Smooth muscle cell (in vitro differentiated cells): Measurements from ENCODE around the gene INTS4. TPM values are rescaled to one million over a fixed set of nuclear protein-coding genes. Genes with fewer than 3 reads are reported as not detected.
"Not testable (repeated sequence)": the region's sequence is repeated elsewhere in the genome, so short reads cannot be mapped to it uniquely, and the experiment has no call there.

Source experiments
- DNase-seq: peaks from one replicate; lab custom pipeline; 2025; ENCODE audit not compliant: unreplicated experiment; lab: John Stamatoyannopoulos, UW
- H2AFZ ChIP-seq: fragments of 200-600 bp; sonication (generic); 2 replicates; pipeline ENCODE4 v1.6.0; 2016; ENCODE audit warnings: antibody characterized with exemption, low read depth, mild to moderate bottlenecking
- H3F3A ChIP-seq: fragments of 200-600 bp; sonication (generic); 2 replicates; pipeline ENCODE4 v1.6.0; 2017; ENCODE audit warnings: antibody characterized with exemption, low read depth
- H3K27ac ChIP-seq: fragments of 200-600 bp; sonication (generic); 2 replicates; pipeline ENCODE4 v1.5.1; 2016; ENCODE audit warnings: low read depth, mild to moderate bottlenecking
- H3K27me3 ChIP-seq: fragments of 200-600 bp; sonication (generic); 2 replicates; pipeline ENCODE4 v1.6.1; 2016; ENCODE audit warnings: low read depth, mild to moderate bottlenecking
- H3K36me3 ChIP-seq: fragments of 200-600 bp; sonication (generic); 2 replicates; pipeline ENCODE4 v1.5.1; 2016; ENCODE audit warnings: low read depth
- H3K4me1 ChIP-seq: fragments of 200-600 bp; sonication (generic); 2 replicates; pipeline ENCODE4 v1.5.1; 2016; ENCODE audit warnings: low read depth
- H3K4me2 ChIP-seq: fragments of 200-600 bp; sonication (generic); 2 replicates; pipeline ENCODE4 v1.6.0; 2016; ENCODE audit warnings: mild to moderate bottlenecking
- H3K4me3 ChIP-seq: fragments of 200-600 bp; sonication (generic); 2 replicates; pipeline ENCODE4 v1.5.1; 2016; ENCODE audit warnings: mild to moderate bottlenecking
- H3K79me2 ChIP-seq: fragments of 200-600 bp; sonication (generic); 2 replicates; pipeline ENCODE4 v1.6.0; 2016; ENCODE audit warnings: low read depth, mild to moderate bottlenecking
- H3K9ac ChIP-seq: fragments of 200-600 bp; sonication (generic); 2 replicates; pipeline ENCODE4 v1.6.0; 2016; ENCODE audit warnings: low read depth
- H3K9me3 ChIP-seq: fragments of 200-600 bp; sonication (generic); replicated peaks from 2 replicates; pipeline ENCODE4 v1.5.1; 2016; ENCODE audit warnings: low read depth
- H4K20me1 ChIP-seq: fragments of 200-600 bp; sonication (generic); 2 replicates; pipeline ENCODE4 v1.6.0; 2016; ENCODE audit warnings: low read depth
- WGBS: methylation state at CpG from one replicate; pipeline ENCODE4 v1.1.7; 2016; ENCODE audit warnings: low lambda C conversion rate; 5-methylcytosine and 5-hydroxymethylcytosine counted together
- polyA plus RNA-seq: library from polyadenylated mRNA; unstranded; fragments of >200 nt; fragmentation: Nextera tagmentation; extraction: Ambion mirVana; gene quantifications from 2 replicates; pipeline ENCODE4 v1.2.1, GENCODE V29; 2016
- total RNA-seq: library from RNA; depleted of rRNA; stranded (reverse); fragments of >200 nt; gene quantifications from 2 replicates; pipeline ENCODE4 v1.2.3, GENCODE V29; 2014
- TF ChIP-seq, protein P1 (sequence below): fragments of 200-600 bp; sonication (generic); IDR thresholded peaks from 2 replicates; pipeline ENCODE4 v1.5.1; 2017; ENCODE audit warnings: borderline replicate concordance, mild to moderate bottlenecking, antibody characterized with exemption; ENCODE audit not compliant: insufficient read depth, poor library complexity, severe bottlenecking

The INTS4 gene
- total and polyA plus RNA-seq, 2 experiments from 2014 or later = 22.4 to 28.9 TPM

DNA sequence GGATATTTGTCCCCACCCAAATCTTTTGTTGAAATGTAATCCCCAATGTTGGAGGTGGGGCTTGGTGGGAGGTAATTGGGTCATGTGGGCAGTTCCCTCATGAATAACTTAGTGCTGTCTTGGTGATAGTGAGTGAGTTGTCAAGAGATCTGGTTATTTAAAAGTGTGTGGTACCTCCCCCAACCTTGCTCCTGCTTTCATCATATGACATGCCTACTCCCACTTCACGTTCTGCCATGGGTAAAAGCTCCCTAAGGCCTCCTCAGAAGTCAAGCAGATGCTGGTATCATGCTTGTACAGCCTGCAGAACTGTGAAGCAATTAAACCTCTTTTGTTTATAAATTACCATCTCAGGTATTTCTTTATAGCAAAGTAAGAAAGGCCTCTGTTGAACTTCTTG, 143.0 kb downstream of the INTS4 start:
- H3K27ac ChIP-seq = no peak overlapping the region
- no peaks in the 10 kb centered on the region for H4K20me1 ChIP-seq
- 86% methylated on average over 1 of the region's 1 CpG for WGBS
- no peak overlapping the region for H3K4me3 ChIP-seq
- TF ChIP-seq, protein P1, sequence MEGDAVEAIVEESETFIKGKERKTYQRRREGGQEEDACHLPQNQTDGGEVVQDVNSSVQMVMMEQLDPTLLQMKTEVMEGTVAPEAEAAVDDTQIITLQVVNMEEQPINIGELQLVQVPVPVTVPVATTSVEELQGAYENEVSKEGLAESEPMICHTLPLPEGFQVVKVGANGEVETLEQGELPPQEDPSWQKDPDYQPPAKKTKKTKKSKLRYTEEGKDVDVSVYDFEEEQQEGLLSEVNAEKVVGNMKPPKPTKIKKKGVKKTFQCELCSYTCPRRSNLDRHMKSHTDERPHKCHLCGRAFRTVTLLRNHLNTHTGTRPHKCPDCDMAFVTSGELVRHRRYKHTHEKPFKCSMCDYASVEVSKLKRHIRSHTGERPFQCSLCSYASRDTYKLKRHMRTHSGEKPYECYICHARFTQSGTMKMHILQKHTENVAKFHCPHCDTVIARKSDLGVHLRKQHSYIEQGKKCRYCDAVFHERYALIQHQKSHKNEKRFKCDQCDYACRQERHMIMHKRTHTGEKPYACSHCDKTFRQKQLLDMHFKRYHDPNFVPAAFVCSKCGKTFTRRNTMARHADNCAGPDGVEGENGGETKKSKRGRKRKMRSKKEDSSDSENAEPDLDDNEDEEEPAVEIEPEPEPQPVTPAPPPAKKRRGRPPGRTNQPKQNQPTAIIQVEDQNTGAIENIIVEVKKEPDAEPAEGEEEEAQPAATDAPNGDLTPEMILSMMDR = no peak
- peaks cover 8% of the 10 kb centered on the region for H3K9me3 ChIP-seq
- no peaks in the 10 kb centered on the region for H3K4me1 ChIP-seq
- H3K9ac ChIP-seq = no peak overlapping the region
- H3K36me3 ChIP-seq = peaks cover 16% of the 10 kb centered on the region
- no peaks in the 10 kb centered on the region for H3K79me2 ChIP-seq
- DNase-seq = no peak
- H3K27me3 ChIP-seq = no peaks in the 10 kb centered on the region
- H3K4me2 ChIP-seq = no peak overlapping the region
- no peak overlapping the region for H2AFZ ChIP-seq
- no peaks in the 10 kb centered on the region for H3F3A ChIP-seq

DNA sequence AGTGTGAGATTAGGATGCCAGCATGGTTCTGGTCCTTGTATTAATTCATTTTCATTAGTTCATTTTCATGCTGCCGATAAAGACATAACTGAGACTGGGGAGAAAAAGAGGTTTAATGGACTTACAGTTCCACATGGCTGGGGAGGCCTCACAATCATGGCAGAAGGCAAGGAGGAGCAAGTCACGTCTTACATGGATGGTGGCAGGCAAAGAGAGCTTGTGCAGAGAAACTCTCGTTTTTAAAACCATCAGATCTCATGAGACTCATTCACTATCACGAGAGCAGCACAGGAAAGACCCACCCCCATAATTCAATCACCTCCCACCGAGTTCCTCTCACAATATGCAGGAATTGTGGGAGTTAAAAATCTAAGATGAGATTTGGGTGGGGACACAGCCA, 150.8 kb downstream of the INTS4 start:
- H3K36me3 ChIP-seq = peaks cover 33% of the 10 kb centered on the region
- not testable (repeated sequence) for H2AFZ ChIP-seq, H3K27ac ChIP-seq, H3K79me2 ChIP-seq, H3K27me3 ChIP-seq, H4K20me1 ChIP-seq, H3K4me1 ChIP-seq, H3K9me3 ChIP-seq, H3F3A ChIP-seq, DNase-seq, H3K4me2 ChIP-seq, H3K4me3 ChIP-seq, H3K9ac ChIP-seq
- WGBS = 71% methylated on average over 5 of the region's 5 CpGs

GRCh38 chr11:77842441-77843121, 151.9 kb downstream of the INTS4 start:
- Histone ChIP-seq H3K4me2 (no peak overlapping the region), H3K9ac (no peak overlapping the region), H3K4me3 (no peak overlapping the region), H3K36me3 (peaks cover 33% of the 10 kb centered on the region), H3K9me3 (no peaks in the 10 kb centered on the region), H3K27ac (no peak overlapping the region), H4K20me1 (no peaks in the 10 kb centered on the region), H3K4me1 (no peaks in the 10 kb centered on the region), H3K79me2 (no peaks in the 10 kb centered on the region), H2AFZ (no peak overlapping the region), H3K27me3 (no peaks in the 10 kb centered on the region), H3F3A (no peaks in the 10 kb centered on the region)
- no peak for DNase-seq
- WGBS = 85% methylated on average over 1 of the region's 1 CpG
- TF ChIP-seq, protein P1 = no peak

DNA sequence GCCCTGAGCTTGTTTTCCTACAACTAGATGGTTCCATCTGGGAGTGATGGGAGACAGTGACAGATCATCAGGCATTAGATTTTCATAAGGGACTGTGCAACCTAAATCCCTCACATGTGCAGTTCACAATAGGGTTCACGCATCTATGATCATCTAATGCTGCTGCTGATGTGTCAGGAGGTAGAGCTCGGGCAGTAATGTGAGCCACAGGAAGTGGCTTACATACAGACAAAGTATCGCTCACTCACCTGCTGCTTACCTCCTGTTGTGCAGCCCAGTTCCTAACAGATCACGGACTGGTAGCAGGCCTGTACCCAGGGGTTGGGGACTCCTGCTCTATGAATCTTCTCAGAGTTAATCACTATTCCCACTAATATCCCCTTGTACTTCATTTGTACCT, 161.2 kb downstream of the INTS4 start:
- Histone ChIP-seq H3K9ac (no peak overlapping the region), H3K9me3 (no peaks in the 10 kb centered on the region), H3K4me3 (no peak overlapping the region), H3K4me1 (no peaks in the 10 kb centered on the region), H4K20me1 (no peaks in the 10 kb centered on the region), H3K27ac (no peak overlapping the region), H3F3A (no peaks in the 10 kb centered on the region), H3K4me2 (no peak overlapping the region), H2AFZ (no peak overlapping the region), H3K27me3 (no peaks in the 10 kb centered on the region), H3K36me3 (no peaks in the 10 kb centered on the region), H3K79me2 (no peaks in the 10 kb centered on the region)
- WGBS = 99% methylated on average over 4 of the region's 4 CpGs
- DNase-seq = no peak
- TF ChIP-seq, protein P1 = no peak
